AG04450 (cell line): Measurements from ENCODE around the gene AZI2. TPM values are rescaled to one million over a fixed set of nuclear protein-coding genes. Genes with fewer than 3 reads are reported as not detected.

ENCODE experiments used
- CTCF ChIA-PET: fragments of 300-600, 350-600 bp; formaldehyde crosslinking; extraction: SDS; loops from one replicate; lab custom pipeline; 2022; ENCODE audit warnings: antibody characterized with exemption, inconsistent platforms; lab: Charles Lee
- POLR2A ChIA-PET: fragments of 350-600 bp; formaldehyde crosslinking; extraction: SDS; loops from one replicate; lab custom pipeline; 2021; ENCODE audit warnings: antibody characterized with exemption, inconsistent platforms; lab: Yijun Ruan, JAX
- DNase-seq: peaks from one replicate; pipeline ENCODE4 v3.0.0-alpha.2; 2011; ENCODE audit warnings: low read depth, low spot score
- H3K27ac ChIP-seq: one replicate; pipeline ENCODE4 v1.5.1; 2012; ENCODE audit warnings: low read depth, low read length, control low read depth
- H3K27me3 ChIP-seq: one replicate; pipeline ENCODE4 v1.6.0; 2012; ENCODE audit warnings: low read length; ENCODE audit not compliant: control insufficient read depth, insufficient read depth
- H3K4me3 ChIP-seq: 2 replicates; pipeline ENCODE4 v1.5.1; 2011; ENCODE audit warnings: mild to moderate bottlenecking, low read depth, low read length, control low read depth
- H3K9me3 ChIP-seq: 2 replicates; pipeline ENCODE4 v1.5.1; 2012; ENCODE audit warnings: low read length; ENCODE audit not compliant: control insufficient read depth, insufficient read depth
- polyA plus RNA-seq: library from polyadenylated mRNA; depleted of rRNA; stranded (reverse); fragments of >200 nt; gene quantifications from 2 replicates; pipeline ENCODE4 v1.2.3, GENCODE V29; 2011
- TF ChIP-seq, protein P1 (sequence below): IDR thresholded peaks from 2 replicates; pipeline ENCODE4 v1.5.1; 2011; ENCODE audit warnings: low read depth, low read length, control low read depth, inconsistent platforms

AZI2 gene
- polyA plus RNA-seq, 1 experiment = 164 TPM

DNA sequence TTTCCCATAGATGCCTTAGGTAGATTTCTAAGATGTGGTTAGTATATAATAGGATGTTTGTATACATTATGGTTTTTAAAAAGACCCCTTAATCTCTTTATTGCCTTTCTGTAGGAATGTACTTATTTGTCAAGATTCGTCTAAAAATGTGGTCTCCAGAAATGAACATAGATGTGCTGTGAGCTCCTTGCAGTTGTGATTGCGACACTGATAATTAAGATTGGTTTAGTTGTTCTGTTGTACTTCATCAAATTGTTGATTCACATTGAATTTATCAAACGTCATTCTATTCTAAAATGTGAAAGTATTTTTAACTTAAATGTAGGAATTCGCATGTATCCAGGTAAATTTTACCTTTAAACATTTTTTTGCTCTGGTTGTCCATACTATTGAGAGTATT, 56.0 kb downstream of the AZI2 start:
- ChIA-PET POLR2A (no interaction called here), CTCF (interaction anchor here (0.6 to 1.6 kb wide), 2 partner anchors 581 to 612 kb away, joined by 3 to 9 read pairs; no protein-coding TSS in a partner anchor)
- TF ChIP-seq, protein P1, sequence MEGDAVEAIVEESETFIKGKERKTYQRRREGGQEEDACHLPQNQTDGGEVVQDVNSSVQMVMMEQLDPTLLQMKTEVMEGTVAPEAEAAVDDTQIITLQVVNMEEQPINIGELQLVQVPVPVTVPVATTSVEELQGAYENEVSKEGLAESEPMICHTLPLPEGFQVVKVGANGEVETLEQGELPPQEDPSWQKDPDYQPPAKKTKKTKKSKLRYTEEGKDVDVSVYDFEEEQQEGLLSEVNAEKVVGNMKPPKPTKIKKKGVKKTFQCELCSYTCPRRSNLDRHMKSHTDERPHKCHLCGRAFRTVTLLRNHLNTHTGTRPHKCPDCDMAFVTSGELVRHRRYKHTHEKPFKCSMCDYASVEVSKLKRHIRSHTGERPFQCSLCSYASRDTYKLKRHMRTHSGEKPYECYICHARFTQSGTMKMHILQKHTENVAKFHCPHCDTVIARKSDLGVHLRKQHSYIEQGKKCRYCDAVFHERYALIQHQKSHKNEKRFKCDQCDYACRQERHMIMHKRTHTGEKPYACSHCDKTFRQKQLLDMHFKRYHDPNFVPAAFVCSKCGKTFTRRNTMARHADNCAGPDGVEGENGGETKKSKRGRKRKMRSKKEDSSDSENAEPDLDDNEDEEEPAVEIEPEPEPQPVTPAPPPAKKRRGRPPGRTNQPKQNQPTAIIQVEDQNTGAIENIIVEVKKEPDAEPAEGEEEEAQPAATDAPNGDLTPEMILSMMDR = no peak
- Histone ChIP-seq H3K27me3 (no peaks in the 10 kb centered on the region), H3K27ac (no peak overlapping the region), H3K9me3 (no peaks in the 10 kb centered on the region), H3K4me3 (no peak overlapping the region)
- DNase-seq = no peak

DNA sequence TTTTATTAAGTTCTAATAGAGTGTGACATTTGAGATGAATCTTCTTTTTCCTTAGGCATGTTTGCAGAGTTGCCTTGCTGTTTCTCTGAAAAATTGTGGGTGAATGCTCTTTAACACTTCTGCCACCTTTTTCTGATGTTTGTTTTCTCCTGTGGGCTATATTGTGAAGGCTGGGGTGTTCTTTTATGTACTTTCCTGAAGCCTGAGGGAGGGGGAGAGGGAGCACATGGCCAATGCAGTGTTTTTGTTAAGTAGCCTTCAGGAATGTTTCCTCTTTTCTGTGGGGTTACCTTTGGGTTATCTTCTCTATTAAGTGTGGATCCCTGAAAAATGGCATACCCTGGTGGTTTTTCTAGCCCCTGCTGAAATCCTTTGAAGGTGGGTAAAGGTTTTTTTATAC, 57.0 kb downstream of the AZI2 start:
- POLR2A ChIA-PET = no interaction called here
- TF ChIP-seq, protein P1 = no peak
- Histone ChIP-seq H3K9me3 (no peaks in the 10 kb centered on the region), H3K4me3 (no peak overlapping the region), H3K27ac (no peak overlapping the region), H3K27me3 (no peaks in the 10 kb centered on the region)
- DNase-seq = no peak
- CTCF ChIA-PET = interaction anchor here (1.6 kb wide), 1 partner anchor 580 kb away, joined by 3 read pairs; no protein-coding TSS in a partner anchor

DNA sequence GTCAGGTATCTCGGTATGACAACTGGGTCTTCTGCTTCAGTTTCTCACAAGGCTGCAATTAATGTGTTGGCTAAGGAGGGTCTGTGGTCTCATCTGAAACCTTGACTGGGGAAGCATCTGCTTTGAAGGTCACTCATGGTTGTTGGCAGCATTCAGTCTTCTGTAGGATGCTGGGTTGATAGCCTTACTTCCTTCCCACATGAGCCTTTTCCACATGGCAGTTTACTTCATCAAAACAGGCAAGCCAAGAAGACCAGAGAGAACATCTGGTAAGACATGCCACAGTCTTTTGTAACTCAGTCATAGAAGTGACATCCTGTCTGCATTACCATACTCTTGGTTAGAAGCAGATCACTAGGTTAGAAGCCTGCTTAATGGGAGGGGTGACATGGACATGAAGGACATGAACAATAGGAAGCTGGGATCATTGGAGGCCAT, 57.7 kb downstream of the AZI2 start:
- no peaks in the 10 kb centered on the region for H3K9me3 ChIP-seq
- DNase-seq = no peak
- no peaks in the 10 kb centered on the region for H3K27me3 ChIP-seq
- TF ChIP-seq, protein P1 = no peak
- CTCF ChIA-PET = no interaction called here
- H3K4me3 ChIP-seq = no peak overlapping the region
- H3K27ac ChIP-seq = no peak overlapping the region
- POLR2A ChIA-PET = no interaction called here

DNA sequence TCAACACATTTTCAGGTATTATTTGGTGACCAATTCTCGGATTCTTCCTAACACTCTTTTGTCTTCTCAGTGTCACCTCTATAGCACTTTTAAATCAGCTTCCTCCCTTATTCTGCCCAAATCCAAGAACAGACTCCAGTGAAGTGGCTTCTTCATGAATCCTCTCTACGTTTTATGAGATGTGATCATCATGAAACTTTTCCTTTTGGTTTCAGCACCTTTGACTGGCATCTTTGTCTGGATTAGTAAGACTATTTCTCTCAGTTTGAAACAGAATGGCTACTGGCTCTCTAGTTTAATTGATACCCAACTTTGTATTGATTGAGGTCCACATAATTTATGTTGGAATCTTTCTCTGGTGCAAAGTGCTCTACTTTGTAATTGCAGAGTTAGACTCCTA, 61.6 kb downstream of the AZI2 start:
- CTCF ChIA-PET = interaction anchor here (0.8 to 5.4 kb wide), 17 partner anchors 8 to 575 kb away, joined by 3 to 50 read pairs (median 4); no protein-coding TSS in a partner anchor
- H3K27ac ChIP-seq = no peak overlapping the region
- POLR2A ChIA-PET = no interaction called here
- DNase-seq = no peak
- no peak overlapping the region for H3K4me3 ChIP-seq
- TF ChIP-seq, protein P1 = no peak
- H3K27me3 ChIP-seq = no peaks in the 10 kb centered on the region
- H3K9me3 ChIP-seq = no peaks in the 10 kb centered on the region

DNA sequence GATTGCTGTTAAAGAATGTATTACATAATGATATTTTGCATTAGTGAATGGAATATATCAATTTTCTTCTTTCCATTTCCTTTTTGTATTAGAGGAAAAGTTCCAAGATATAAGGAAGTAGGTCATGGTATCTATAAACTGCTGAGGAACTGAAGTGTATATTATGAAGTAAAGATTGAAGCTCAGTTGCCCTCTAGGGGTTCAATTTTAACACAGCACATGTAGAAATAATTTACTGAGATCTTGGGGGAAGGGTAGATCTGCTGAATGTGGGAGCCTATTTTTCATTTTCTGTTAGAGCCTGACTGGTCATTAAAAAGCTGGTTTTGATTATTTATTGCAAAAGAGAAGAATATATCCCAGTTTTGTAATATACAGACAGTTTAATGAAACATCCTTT, 62.0 kb downstream of the AZI2 start:
- ChIA-PET POLR2A (no interaction called here), CTCF (interaction anchor here (0.7 to 5.4 kb wide), 18 partner anchors 8 to 574 kb away, joined by 3 to 50 read pairs (median 4); no protein-coding TSS in a partner anchor)
- Histone ChIP-seq H3K27ac (no peak overlapping the region), H3K9me3 (no peaks in the 10 kb centered on the region), H3K4me3 (no peak overlapping the region), H3K27me3 (no peaks in the 10 kb centered on the region)
- TF ChIP-seq, protein P1 = peak; percentile 65
- DNase-seq = no peak
